ENCODE results near the gene CEBPE.
A peak's percentile ranks its signal among the peaks of the same experiment; 100 is the strongest.
"Not testable (repeated sequence)": the region's sequence is repeated elsewhere in the genome, so short reads cannot be mapped to it uniquely, and the experiment has no call there.

CEBPE gene

GRCh38 chr14:23119363-23120327, 590 bp upstream of the CEBPE start:
- DNase-seq: peak; percentile 68

- DNase-seq: no peak
Observed at GRCh38 chr14:23117371-23118020, 1.6 kb downstream of the CEBPE start.

- DNase-seq: no peak
Observed at GRCh38 chr14:23115918-23116317, 3.1 kb downstream of the CEBPE start.

GRCh38 chr14:23115039-23115731, 3.9 kb downstream of the CEBPE start:
- DNase-seq: no peak

- DNase-seq: no peak
Observed at GRCh38 chr14:23114669-23115038, 4.4 kb downstream of the CEBPE start.

- no peak for DNase-seq
Observed at GRCh38 chr14:23114120-23114458, 5.0 kb downstream of the CEBPE start.

- DNase-seq: peak; percentile 56
Observed at GRCh38 chr14:23113431-23114119, 5.5 kb downstream of the CEBPE start.

GRCh38 chr14:23112359-23113178, 6.5 kb downstream of the CEBPE start:
- peak; percentile 98 for DNase-seq

GRCh38 chr14:23110579-23111365, 8.3 kb downstream of the CEBPE start:
- peak; percentile 63 for DNase-seq

- no peak for DNase-seq
Observed at GRCh38 chr14:23109769-23110168, 9.3 kb downstream of the CEBPE start.

- not testable (repeated sequence) for DNase-seq
Observed at GRCh38 chr14:23108169-23108568, 10.9 kb downstream of the CEBPE start.

- DNase-seq: not testable (repeated sequence)
Observed at GRCh38 chr14:23107620-23108019, 11.4 kb downstream of the CEBPE start.

GRCh38 chr14:23106747-23107045, 12.4 kb downstream of the CEBPE start:
- no peak for DNase-seq

- no peak for DNase-seq
Observed at GRCh38 chr14:23105348-23105824, 13.7 kb downstream of the CEBPE start.

- no peak for DNase-seq
Observed at GRCh38 chr14:23104591-23105347, 14.3 kb downstream of the CEBPE start, which contains the start of gene CIROP. TSS of gene CIROP (minus strand) at chr14:23104989. CDS start at chr14:23104920, 69 bp downstream.

GRCh38 chr14:23104070-23104590, 14.9 kb downstream of the CEBPE start:
- no peak for DNase-seq

GRCh38 chr14:23103581-23103980, 15.5 kb downstream of the CEBPE start:
- no peak for DNase-seq

GRCh38 chr14:23102801-23103200, 16.3 kb downstream of the CEBPE start:
- DNase-seq: no peak

- no peak for DNase-seq
Observed at GRCh38 chr14:23101986-23102625, 16.9 kb downstream of the CEBPE start.

Measured in hematopoietic multipotent progenitor cell treated with erythropoietin and hydrocortisone succinate and interleukin-3 and kit ligand, for 6 days (in vitro differentiated cells).